OCI-LY1 (cell line): ENCODE results near the gene RANBP10.

Experiments used
- H2AFZ ChIP-seq: fragments of 200-600 bp; sonication (generic), shearing (Covaris generic); 2 replicates; pipeline ENCODE4 v1.6.0; 2014; ENCODE audit warnings: antibody characterized with exemption, mild to moderate bottlenecking, low read length
- H3F3A ChIP-seq: fragments of 200-600 bp; sonication (generic), shearing (Covaris generic); 2 replicates; pipeline ENCODE4 v1.6.0; 2014; ENCODE audit warnings: mild to moderate bottlenecking, antibody characterized with exemption, low read length, moderate library complexity; ENCODE audit not compliant: insufficient read depth
- H3K27ac ChIP-seq: fragments of 200-600 bp; sonication (generic); 2 replicates; pipeline ENCODE4 v1.5.1; 2014; ENCODE audit warnings: low read length, mixed run types, mild to moderate bottlenecking, low read depth; ENCODE audit not compliant: poor library complexity, severe bottlenecking
- H3K27me3 ChIP-seq: fragments of 200-600 bp; sonication (generic); 2 replicates; pipeline ENCODE4 v1.6.0; 2014; ENCODE audit warnings: antibody characterized with exemption, mild to moderate bottlenecking, low read length, moderate library complexity; ENCODE audit not compliant: insufficient read depth
- H3K36me3 ChIP-seq: fragments of 200-600 bp; sonication (generic); 2 replicates; pipeline ENCODE4 v1.6.1; 2014; ENCODE audit warnings: mild to moderate bottlenecking, antibody characterized with exemption, low read length, moderate library complexity, mixed read lengths; ENCODE audit not compliant: insufficient read depth
- H3K4me1 ChIP-seq: fragments of 200-600 bp; sonication (generic); 2 replicates; pipeline ENCODE4 v1.5.1; 2014; ENCODE audit warnings: mild to moderate bottlenecking, low read length, moderate library complexity; ENCODE audit not compliant: insufficient read depth, severe bottlenecking
- H3K4me2 ChIP-seq: fragments of 200-600 bp; sonication (generic), shearing (Covaris generic); 2 replicates; pipeline ENCODE4 v1.6.1; 2014; ENCODE audit warnings: low read length
- H3K4me3 ChIP-seq: fragments of 200-600 bp; sonication (generic); 2 replicates; pipeline ENCODE4 v1.5.1; 2014; ENCODE audit warnings: low read length, low read depth, mild to moderate bottlenecking, mixed read lengths; ENCODE audit not compliant: poor library complexity, severe bottlenecking
- H3K79me2 ChIP-seq: fragments of 200-600 bp; shearing (Covaris generic); 2 replicates; pipeline ENCODE4 v1.6.1; 2016; ENCODE audit warnings: mixed run types, low read length, mixed read lengths; ENCODE audit not compliant: insufficient read depth
- H3K9ac ChIP-seq: fragments of 200-600 bp; sonication (generic), shearing (Covaris generic); 2 replicates; pipeline ENCODE4 v1.6.1; 2014; ENCODE audit warnings: mild to moderate bottlenecking, low read length, mixed read lengths
- H3K9me2 ChIP-seq: fragments of 200-600 bp; sonication (generic), shearing (Covaris generic); 2 replicates; pipeline ENCODE4 v1.6.1; 2014; ENCODE audit warnings: low read depth, mild to moderate bottlenecking, low read length, mixed read lengths
- H3K9me3 ChIP-seq: fragments of 200-600 bp; shearing (Covaris generic); 2 replicates; pipeline ENCODE4 v1.6.1; 2014; ENCODE audit warnings: low read length, mixed read lengths
- H4K20me1 ChIP-seq: fragments of 200-600 bp; sonication (generic), shearing (Covaris generic); 2 replicates; pipeline ENCODE4 v1.6.0; 2016; ENCODE audit warnings: mild to moderate bottlenecking, low read length; ENCODE audit not compliant: insufficient read depth
- EZH2 ChIP-seq: fragments of 200-600 bp; sonication (generic), shearing (Covaris generic); IDR thresholded peaks from 2 replicates; pipeline ENCODE4 v1.8.0; 2017; ENCODE audit warnings: borderline replicate concordance, mixed run types, mild to moderate bottlenecking, antibody characterized with exemption, low read length, moderate library complexity, mixed read lengths
- TF ChIP-seq, protein P1 (sequence below): fragments of 200-600 bp; sonication (generic), shearing (Covaris generic); IDR thresholded peaks from 2 replicates; pipeline ENCODE4 v1.5.1; 2017; ENCODE audit warnings: mild to moderate bottlenecking, antibody characterized with exemption, low read length, moderate library complexity, mixed read lengths

The RANBP10 gene

GRCh38 chr16:67761924-67762323 is 44.4 kb downstream of the RANBP10 start:
- Histone ChIP-seq H3K79me2 (no peaks in the 10 kb centered on the region), H3K9ac (no peak overlapping the region), H2AFZ (no peak overlapping the region), H3K36me3 (no peaks in the 10 kb centered on the region; the same call in 1 of the 2 replicates), H3F3A (no peaks in the 10 kb centered on the region), H4K20me1 (no peaks in the 10 kb centered on the region), H3K27ac (no peak overlapping the region), H3K9me2 (no peaks in the 10 kb centered on the region), H3K4me3 (no peak overlapping the region), H3K4me2 (no peak overlapping the region), H3K9me3 (no peaks in the 10 kb centered on the region), H3K4me1 (peaks cover 12% of the 10 kb centered on the region), H3K27me3 (no peaks in the 10 kb centered on the region)
- TF ChIP-seq, protein P1, sequence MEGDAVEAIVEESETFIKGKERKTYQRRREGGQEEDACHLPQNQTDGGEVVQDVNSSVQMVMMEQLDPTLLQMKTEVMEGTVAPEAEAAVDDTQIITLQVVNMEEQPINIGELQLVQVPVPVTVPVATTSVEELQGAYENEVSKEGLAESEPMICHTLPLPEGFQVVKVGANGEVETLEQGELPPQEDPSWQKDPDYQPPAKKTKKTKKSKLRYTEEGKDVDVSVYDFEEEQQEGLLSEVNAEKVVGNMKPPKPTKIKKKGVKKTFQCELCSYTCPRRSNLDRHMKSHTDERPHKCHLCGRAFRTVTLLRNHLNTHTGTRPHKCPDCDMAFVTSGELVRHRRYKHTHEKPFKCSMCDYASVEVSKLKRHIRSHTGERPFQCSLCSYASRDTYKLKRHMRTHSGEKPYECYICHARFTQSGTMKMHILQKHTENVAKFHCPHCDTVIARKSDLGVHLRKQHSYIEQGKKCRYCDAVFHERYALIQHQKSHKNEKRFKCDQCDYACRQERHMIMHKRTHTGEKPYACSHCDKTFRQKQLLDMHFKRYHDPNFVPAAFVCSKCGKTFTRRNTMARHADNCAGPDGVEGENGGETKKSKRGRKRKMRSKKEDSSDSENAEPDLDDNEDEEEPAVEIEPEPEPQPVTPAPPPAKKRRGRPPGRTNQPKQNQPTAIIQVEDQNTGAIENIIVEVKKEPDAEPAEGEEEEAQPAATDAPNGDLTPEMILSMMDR, result no peak
- no peak for TF ChIP-seq EZH2

DNA sequence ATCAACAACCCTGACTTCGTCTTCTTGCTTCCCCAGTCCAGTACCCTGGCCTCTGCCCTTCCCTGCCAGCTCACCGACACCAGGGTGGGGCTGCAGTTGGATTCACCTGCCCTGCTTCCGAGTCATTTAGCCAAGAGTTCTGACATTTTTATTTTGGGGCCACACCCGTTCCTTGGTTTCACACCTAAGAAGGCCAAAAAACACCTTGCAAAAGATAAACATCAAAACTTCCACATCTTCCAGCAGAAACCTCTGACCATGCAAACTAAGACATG is 45.5 kb downstream of the RANBP10 start:
- no peaks in the 10 kb centered on the region for H3F3A ChIP-seq
- TF ChIP-seq, protein P1, result no peak
- TF ChIP-seq EZH2, result no peak
- H3K27ac ChIP-seq, result peak overlapping the region; percentile 53
- H3K4me2 ChIP-seq, result no peak overlapping the region
- no peak overlapping the region for H3K4me3 ChIP-seq
- H3K27me3 ChIP-seq, result no peaks in the 10 kb centered on the region
- H3K79me2 ChIP-seq, result no peaks in the 10 kb centered on the region
- H3K4me1 ChIP-seq, result peaks cover 13% of the 10 kb centered on the region
- no peaks in the 10 kb centered on the region for H3K9me2 ChIP-seq
- no peaks in the 10 kb centered on the region for H3K9me3 ChIP-seq
- no peaks in the 10 kb centered on the region for H3K36me3 ChIP-seq
- no peak overlapping the region for H3K9ac ChIP-seq
- H2AFZ ChIP-seq, result no peak overlapping the region
- no peaks in the 10 kb centered on the region for H4K20me1 ChIP-seq

DNA sequence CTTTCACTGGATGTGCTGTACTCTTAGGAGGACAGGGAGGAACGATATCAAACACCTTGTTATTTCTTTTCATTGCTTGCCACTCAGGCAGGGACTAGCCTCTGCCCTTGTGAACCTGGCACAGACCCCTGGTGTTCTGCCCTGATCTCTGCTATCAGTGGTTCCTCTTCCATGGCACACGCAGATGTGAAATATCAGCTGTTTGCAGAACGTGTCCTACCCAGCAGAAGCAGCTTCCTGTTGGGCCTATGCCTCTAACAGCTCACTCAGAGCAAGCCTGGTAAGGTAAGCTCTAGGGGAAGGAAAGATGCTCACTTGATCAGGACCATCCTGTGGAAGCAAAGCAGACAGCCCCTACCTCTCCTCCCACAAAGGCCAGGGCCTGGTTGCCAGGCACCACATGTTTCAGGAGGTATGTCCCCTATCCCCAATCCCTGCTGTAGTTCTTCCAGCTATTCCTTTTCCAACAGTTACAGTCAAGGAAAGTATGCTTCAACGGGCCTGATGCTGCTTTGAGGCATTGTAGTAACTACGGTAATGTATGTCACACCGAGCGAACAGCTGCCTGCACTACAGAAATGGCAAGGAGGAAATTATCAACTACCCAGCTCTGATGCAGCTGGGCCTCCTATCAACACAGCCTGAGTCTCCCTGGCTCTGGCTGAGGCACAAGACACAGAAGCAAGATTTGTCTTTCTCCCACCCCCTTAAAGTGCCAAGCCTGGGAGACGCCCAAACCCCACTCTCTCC is 46.0 kb downstream of the RANBP10 start:
- Histone ChIP-seq H4K20me1 (no peaks in the 10 kb centered on the region), H3K9ac (no peak overlapping the region; the same call in 1 of the 2 replicates)

More for the DNA sequence above, 46.0 kb downstream of the RANBP10 start:
- H3K4me2 ChIP-seq, result peak overlapping the region; percentile 5; the same call in 1 of the 2 replicates
- no peak overlapping the region for H3K4me3 ChIP-seq
- TF ChIP-seq, protein P1, result no peak
- TF ChIP-seq EZH2, result no peak
- H3F3A ChIP-seq, result no peaks in the 10 kb centered on the region
- H3K27me3 ChIP-seq, result no peaks in the 10 kb centered on the region
- no peaks in the 10 kb centered on the region for H3K36me3 ChIP-seq
- peaks cover 16% of the 10 kb centered on the region for H3K4me1 ChIP-seq
- no peaks in the 10 kb centered on the region for H3K9me2 ChIP-seq
- no peaks in the 10 kb centered on the region for H3K79me2 ChIP-seq
- H2AFZ ChIP-seq, result no peak overlapping the region
- peak overlapping the region; percentile 53 for H3K27ac ChIP-seq
- H3K9me3 ChIP-seq, result no peaks in the 10 kb centered on the region
